Omental fat pad (tissue), 4 donors: ENCODE results near the gene CDC42BPG. TPM values are rescaled to one million over a fixed set of nuclear protein-coding genes. Genes with fewer than 3 reads are reported as not detected.
A peak's percentile ranks its signal among the peaks of the same experiment; 100 is the strongest.

Experiments
- ATAC-seq: fragments of 150-250 bp; one replicate; pipeline ENCODE4 v1.9.1; 2016; ENCODE audit warnings: mild to moderate bottlenecking, moderate library complexity; ENCODE audit not compliant: low FRiP score
- DNase-seq: peaks from one replicate; pipeline ENCODE4 v3.0.0-alpha.2; 2019; ENCODE audit warnings: low spot score
- total RNA-seq, 4 donors: library from RNA; depleted of rRNA; stranded (reverse); fragments of >200 nt; gene quantifications; one replicate each; pipeline ENCODE4 v1.1.0, GENCODE V29; 2016
- TF ChIP-seq, protein P1 (sequence below), 3 donors: fragments of 450-650 bp; IDR thresholded peaks; one replicate each; pipeline ENCODE4 v1.5.1; 2016 to 2017; ENCODE audit warnings: antibody characterized with exemption in 3 of 3, mild to moderate bottlenecking in 3 of 3, moderate library complexity in 2 of 3

CDC42BPG gene
- total RNA-seq, 4 donors from 2014 or later, result 0.19 to 0.48 (median 0.42) TPM

DNA sequence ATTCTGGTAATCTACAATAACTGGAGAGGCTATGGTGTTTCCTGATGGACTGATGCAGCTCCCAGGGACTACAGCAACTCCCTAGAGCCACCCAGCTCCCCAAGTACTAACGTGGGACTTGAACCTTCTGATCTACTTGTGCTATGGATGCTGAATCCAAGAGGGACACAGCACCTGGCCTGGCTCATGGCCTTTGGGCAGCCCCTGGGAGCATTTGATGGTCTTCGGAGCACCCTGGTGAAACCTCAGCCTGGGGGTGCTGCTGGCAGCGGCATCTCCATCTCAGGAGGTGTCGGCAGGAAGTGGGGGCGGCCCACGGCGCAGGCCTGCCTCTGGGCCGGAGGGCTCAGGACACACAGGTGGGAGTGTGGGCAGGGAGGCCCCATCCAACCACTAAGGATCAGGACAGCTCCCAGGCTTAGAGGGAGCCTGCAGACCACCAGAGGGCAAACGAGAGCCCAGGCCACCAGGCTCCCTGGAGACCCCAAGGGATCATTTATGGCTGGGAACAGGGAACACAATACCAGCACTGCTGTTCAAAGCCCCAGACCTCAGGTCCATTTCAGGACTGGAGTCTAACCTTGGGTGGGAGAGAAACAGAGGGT, 25.2 kb upstream of the CDC42BPG start:
- ATAC-seq (no peak), DNase-seq (no peak)
- TF ChIP-seq, protein P1, sequence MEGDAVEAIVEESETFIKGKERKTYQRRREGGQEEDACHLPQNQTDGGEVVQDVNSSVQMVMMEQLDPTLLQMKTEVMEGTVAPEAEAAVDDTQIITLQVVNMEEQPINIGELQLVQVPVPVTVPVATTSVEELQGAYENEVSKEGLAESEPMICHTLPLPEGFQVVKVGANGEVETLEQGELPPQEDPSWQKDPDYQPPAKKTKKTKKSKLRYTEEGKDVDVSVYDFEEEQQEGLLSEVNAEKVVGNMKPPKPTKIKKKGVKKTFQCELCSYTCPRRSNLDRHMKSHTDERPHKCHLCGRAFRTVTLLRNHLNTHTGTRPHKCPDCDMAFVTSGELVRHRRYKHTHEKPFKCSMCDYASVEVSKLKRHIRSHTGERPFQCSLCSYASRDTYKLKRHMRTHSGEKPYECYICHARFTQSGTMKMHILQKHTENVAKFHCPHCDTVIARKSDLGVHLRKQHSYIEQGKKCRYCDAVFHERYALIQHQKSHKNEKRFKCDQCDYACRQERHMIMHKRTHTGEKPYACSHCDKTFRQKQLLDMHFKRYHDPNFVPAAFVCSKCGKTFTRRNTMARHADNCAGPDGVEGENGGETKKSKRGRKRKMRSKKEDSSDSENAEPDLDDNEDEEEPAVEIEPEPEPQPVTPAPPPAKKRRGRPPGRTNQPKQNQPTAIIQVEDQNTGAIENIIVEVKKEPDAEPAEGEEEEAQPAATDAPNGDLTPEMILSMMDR (IDR thresholded peaks at IDR 0.05), result no peak

DNA sequence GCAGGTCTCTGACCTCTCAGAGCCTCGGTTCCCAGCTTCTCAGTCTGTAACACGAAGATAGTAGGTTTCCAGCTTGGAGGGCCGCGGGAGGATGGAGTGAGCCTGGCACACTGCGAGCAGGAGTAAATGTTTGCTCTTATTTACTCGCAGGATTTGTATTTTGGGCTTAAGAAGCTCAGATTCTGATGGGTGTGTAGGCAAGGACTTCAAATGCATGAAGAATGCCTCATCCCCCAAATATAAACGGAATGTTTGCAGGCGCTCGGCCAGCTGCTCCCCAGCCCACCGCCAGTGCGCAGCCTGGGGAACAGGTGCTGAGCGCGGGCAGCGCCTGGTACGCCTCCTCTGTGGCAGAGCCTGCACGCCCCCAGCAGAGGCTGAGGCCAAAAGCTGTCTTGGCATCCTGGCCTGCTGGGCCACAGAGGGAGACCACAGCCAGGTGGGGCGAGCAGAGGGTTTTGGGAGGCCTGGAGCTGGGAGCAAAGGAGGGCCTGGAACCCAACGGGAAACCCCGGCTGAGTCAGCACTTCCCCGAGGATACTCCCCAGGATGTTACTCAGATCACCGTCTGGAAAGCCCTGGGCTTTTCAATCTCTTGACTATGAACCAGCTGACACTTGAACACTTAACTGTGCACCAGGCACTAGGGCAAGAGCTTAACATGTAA, 24.6 kb upstream of the CDC42BPG start:
- TF ChIP-seq, protein P1 (IDR thresholded peaks at IDR 0.05), result no peak
- no peak for DNase-seq
- ATAC-seq, result peak; percentile 81

DNA sequence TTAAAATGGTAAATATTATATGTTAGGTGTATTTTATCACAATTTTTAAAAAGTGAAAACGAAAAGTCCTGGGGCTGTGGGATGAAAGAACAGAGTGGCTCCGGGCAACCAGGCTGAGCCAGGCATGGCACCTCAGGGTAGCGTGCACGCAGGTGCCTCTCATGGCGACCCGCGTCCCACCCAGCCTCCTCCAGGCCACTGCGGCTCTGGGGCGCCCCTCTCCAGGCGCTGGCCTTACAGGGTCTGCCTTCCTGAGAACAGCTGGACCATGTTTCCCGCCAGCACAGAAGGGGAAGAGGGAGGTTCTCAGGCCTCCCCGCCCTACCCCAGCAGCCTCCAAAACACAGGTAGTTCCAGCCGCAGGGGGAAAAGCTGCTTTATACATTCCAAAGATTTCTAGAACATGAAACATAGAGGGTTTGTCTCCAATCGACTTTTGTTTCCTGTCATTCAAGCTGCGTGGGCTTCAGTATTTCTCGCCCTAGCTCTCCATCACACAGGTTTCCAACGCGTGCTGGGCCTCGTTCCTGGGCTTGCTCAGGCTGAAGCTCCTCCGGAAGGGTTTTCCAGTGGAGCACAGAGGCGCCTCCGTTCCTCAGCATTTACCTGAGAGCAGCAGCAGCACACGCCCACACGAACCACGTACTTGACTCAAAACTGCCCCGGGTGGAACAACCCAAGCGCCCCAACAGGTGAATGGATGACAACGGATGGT, 23.5 kb upstream of the CDC42BPG start:
- ATAC-seq (no peak), DNase-seq (peak; percentile 21)
- TF ChIP-seq, protein P1 (IDR thresholded peaks at IDR 0.05), result no peak

DNA sequence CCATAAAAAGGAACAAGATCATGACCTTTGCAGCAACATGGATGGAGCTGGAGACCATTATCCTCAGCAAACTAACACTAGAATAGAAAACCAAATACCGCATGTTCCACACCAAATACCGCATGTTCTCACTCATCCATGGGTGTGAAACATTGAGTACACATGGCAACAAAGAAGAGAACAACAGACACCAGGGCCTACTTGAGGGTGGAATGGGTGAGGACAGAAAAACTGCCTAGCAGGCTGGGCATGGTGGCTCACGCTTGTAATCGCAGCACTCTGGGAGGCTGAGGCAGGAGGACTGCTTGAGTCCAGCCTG, 21.7 kb upstream of the CDC42BPG start:
- no peak for DNase-seq
- ATAC-seq, result no peak
- TF ChIP-seq, protein P1 (IDR thresholded peaks at IDR 0.05), result no peak

DNA sequence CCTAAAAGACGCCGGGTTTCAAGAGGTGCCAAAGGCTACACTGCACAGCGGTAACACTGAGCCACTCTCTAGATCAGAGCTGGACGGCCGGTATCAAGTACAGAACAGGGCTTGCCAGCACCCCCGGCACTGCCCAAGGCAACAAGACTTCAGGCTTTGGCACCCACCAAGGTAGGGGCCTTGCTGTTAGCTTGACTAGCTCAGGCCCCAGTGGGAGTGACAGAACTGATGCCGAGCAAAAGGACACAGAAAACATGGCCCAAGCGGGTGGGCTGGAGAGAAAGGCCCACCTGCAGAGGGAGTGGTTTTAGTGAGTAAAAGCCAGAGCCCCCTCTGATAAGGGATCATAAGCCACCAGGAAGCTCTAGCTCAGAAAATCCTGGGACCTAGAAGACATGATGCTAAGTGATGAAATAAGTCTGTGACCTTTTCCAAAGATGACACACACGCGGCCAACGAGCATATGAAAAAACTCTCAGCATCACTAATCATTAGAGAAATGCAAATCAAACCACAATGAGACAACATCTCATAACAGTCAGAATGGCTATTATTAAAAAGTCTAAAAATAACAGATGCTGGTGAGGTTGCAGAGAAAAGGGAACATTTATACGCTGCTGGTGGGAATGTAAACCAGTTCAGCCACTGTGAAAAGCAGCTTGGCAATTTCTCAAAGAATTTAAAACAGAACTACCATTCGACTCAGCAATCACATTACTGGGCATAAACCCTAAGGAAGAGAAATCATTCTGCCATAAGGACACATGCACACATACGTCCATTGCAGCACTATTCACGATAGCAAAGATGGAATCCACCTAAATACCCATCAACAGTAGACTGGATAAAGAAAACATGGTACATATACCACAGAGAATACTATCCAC, 21.1 kb upstream of the CDC42BPG start:
- TF ChIP-seq, protein P1 (IDR thresholded peaks at IDR 0.05), result no peak
- no peak for ATAC-seq
- no peak for DNase-seq

DNA sequence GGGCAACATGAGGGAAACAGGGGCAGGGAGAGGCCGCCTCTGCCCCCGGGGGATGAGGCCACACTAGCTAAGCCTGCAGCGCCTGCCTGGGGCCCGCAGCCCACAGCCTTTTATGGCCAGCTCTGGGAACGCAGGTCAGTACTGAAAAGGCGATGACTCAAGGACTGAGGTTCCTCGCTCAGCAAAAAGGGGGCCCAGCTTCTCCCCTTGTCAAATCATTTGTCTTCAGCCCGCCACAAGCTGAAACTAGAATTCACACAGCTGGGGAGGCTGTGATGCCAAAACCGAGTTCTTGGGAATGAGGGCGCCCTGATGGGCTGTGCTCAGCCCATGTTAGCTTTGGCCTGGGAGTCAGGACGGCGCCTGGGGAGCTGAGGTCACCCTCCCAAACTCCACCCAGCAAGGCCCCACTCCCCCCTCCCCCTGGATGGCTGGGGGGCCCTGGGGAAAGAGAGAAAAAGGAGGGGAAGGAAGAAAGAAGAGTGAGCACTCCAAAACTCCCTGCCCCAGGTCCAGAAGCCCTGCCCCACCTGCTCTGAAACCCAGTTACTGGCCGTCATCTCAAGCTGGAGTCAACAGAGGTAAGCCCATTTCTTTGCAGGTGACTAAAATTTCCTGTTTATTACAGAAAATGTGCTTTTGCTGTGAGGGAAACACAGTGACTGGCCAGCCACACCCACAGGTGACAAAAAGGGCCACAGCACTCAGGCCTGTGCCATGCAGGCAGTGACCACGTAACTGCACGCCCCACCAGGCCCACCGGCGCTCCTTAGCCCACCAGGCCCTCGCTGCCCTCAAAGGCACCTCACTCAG, 20.2 kb upstream of the CDC42BPG start:
- DNase-seq (no peak), ATAC-seq (peak; percentile 55)
- TF ChIP-seq, protein P1 (IDR thresholded peaks at IDR 0.05), result no peak
